DMS114 treated with DMSO at 0.1 percent for 48 hours (cell line): ENCODE results near the gene HERC2.
"Not testable (repeated sequence)": the region's sequence is repeated elsewhere in the genome, so short reads cannot be mapped to it uniquely, and the experiment has no call there.

Source experiments
- DNase-seq: peaks from one replicate; lab custom pipeline; 2025; ENCODE audit not compliant: unreplicated experiment; lab: John Stamatoyannopoulos, UW

Gene HERC2

GRCh38 chr15:28132524-28133275 is 189.3 kb downstream of the HERC2 start:
- DNase-seq = no peak

DNA sequence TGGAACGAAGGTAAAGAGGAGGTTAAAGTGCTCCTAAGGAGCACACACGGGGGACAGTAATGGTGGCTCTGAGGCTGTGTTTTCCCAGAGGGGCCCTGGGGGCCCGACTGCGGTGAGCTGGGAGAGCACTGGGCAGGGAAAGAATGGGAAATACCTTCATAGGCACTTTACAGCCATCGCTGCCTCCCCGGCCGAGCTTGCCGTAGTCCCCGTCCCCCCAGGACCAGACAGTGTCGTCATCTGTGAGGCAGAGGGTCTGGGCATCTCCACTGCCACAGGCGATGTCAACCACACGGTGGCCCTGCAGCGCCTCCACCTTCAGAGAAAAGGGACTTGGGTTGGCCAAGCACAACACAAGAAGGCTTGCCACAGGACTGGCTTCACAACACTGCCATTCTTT is 190.0 kb downstream of the HERC2 start:
- no peak for DNase-seq

DNA sequence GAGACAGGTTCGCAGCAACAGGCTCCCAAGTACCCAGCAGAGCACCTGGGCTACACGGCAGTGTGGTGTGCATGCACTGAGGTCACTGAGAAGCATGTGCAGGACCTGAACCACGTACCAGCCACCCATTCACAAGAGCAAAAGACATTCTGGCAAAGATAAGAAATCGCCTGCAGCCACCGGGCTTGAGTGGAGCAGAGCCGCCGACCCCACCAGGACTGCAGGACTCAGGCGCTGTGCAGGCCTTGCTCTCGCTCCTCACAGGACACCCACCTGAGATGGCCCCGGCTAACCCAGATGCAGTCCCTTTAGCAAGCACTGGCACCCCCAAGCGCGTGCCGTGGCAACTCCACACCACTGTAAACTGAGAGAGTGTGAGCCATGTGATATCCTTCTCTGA is 190.6 kb downstream of the HERC2 start:
- no peak for DNase-seq

GRCh38 chr15:28130651-28131050 is 191.3 kb downstream of the HERC2 start:
- no peak for DNase-seq

- no peak for DNase-seq
Measured at GRCh38 chr15:28129231-28129848, 192.6 kb downstream of the HERC2 start.

- DNase-seq = no peak
Measured at GRCh38 chr15:28128031-28128430, 193.9 kb downstream of the HERC2 start.

DNA sequence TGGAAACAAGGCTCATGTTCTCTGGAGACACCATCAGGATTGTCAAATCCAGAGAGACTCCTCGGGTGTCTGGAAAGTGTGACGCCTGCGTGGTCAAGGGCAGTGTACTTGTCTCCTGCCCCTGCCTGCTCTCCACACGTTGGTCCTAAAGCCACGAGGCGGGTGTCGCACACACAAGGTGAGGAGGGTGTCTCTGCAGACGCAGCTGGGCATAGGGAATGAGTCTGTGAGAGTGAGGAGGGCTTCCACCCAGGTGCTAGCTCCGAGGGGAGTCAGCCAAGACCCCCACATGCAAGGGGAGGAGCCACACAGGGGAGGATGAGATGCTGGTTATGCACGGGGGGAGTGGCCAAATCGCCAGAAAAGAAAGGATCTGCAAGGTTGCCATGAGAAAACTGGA is 194.9 kb downstream of the HERC2 start:
- no peak for DNase-seq

DNA sequence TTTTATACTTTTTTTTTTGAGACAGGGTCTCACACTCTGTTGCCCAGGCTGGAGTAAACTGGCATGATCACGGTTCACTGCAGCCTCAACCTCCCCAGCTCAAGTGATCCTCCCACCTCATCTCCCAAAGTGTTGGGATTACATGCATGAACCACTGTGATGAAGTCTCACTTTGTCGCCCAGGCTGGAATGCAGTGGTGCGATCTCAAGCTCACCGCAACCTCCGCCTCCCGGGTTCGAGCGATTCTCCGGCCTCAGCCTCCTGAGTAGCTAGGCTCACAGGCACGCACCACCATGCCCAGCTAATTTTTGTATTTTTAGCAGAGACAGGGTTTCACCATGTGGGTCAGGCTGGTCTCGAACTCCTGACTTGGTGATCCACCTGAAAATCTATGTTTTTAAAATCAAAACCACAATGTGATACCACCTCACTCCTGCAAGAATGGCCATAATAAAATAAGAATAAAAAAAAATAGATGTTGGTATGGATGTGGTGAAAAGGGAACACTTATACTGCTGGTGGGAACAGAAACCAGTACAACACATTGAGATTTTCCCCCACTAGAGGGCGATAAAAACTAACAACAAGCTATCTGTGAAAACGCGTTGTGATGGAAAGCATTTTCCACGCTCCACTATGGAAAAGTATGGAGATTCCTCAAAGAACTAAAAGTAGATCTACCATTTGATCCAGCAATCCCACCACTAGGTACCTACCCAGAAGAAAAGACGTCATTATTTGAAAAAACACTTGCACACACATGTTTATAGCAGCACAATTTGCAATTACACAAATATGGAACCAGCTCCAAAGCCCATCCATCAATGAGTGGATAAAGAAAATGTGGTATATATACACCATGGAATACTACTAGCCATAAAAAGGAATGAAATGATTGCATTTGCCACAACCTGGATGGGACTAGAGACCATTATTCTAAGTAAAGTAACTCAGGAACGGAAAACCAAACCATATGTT is 196.0 kb downstream of the HERC2 start:
- DNase-seq = peak; percentile 44

DNA sequence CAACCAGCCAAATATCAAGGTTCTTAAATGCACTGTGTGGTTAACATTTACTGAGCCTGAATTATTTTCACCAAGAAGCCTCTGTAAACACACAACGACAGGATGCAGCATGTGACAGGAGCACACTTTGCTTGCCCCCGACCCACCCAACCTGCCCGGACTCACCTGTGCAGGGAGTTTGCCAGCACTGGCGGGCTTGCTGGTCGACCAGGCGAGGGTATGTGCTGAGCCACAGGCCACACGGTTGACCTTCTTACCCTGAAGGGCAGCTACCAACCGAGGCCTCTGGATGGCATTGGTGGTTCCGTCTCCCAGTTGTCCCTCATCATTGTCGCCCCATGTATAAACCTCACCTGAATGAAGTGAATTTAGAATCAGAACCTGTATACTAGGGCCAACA is 197.1 kb downstream of the HERC2 start:
- no peak for DNase-seq

DNA sequence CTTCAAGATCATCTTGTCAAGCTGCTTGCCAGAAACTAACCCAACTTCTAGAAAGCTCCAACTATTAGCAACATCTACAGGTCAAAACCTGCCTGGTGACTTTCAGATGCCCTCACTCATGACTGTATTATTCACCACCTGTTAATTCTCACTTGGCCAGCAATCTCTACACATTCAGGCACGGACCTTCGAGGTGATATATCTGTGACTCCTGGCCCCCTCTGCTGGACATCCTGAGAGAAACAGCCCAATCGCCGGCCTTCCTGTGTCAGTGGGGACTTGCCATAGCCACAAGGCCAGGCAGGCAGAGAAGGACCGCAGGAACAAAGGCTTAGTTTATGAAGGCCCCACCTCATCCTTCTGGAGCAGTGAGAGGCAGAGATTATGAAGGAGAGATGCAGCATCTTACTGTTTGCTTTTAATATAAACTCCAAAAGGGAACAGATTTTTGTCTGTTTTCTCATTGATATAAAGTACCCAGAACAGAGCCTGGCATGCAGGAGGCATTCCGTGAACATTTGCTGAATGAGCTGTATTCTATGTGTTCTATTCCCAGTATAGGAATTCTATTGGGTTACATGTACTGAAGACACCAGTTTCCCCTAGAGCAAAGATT is 198.5 kb downstream of the HERC2 start:
- DNase-seq = peak; percentile 47

GRCh38 chr15:28122038-28122949 is 199.7 kb downstream of the HERC2 start:
- no peak for DNase-seq

GRCh38 chr15:28121577-28121976 is 200.4 kb downstream of the HERC2 start:
- DNase-seq = not testable (repeated sequence)

- no peak for DNase-seq
Measured at GRCh38 chr15:28120359-28120640, 201.7 kb downstream of the HERC2 start.

- no peak for DNase-seq
Measured at GRCh38 chr15:28118531-28118930, 203.4 kb downstream of the HERC2 start.

GRCh38 chr15:28118083-28118482 is 203.9 kb downstream of the HERC2 start:
- no peak for DNase-seq

DNA sequence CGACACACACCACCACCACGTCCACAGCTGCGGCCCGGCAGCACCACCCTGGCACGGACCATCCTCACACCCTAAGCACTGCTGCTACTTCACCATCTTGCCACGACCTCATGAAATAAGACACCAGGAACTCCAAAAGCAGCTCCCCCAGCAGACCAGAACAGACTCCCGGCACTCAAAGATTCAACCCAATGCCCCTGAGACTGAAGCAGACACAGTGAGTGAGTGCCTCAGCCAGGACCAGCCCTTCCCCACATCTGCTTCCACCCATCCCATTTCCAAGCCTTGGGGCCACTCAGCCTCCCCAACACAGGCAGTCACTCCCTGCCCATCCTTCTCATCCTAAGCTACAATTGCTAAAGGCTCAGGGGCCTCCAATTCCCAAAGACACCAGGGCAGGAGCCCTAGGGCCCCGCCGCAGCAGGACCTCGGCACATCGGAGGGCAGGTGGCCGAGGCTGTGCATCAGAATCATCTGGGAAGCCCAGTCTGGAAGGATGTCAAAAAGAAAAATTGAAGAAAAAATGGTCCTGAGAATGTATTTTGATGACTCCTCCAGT is 204.5 kb downstream of the HERC2 start:
- DNase-seq = no peak

DNA sequence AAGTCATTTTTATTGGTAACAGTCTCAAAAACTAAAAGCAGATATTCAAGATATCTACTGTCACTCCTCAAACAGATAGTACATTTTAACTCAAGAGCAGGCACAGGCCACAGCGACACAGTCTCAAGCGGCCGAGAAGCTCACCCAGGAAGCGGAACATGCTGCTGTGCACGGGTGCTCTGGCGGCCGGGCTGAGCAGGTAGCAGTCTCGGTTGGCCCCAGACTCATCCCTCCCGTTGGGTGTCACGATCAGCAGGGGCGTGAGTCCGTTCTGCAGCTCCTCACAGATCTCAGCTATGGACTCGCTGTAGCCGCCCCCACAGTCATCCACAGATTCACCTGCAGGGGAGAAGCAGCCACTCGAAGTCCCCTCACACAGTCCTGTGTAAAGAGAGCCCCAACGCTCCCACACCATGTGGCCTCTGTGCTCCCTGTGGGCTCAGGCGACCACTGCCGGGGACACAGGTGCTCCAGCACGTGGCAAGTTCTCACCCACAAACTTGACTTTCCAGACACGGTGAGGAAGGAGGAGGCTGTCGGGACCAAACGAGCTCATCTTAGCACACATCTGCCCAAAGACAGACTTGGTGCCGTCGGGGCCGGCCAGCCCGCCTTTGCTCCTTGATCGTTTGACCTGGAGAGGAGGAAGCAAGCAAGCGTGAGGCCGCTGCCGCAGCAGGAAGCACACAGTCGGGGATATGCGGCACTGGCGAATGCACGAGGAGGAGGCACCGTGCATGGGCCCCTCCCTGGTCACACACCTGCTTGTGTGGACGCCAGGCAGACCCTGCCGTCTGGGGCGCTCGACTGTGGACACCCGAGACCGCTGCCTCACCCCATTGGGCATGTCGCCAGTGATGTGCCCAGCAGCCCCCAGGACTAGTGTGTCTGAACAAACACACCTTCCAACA is 205.2 kb downstream of the HERC2 start:
- DNase-seq = no peak

DNA sequence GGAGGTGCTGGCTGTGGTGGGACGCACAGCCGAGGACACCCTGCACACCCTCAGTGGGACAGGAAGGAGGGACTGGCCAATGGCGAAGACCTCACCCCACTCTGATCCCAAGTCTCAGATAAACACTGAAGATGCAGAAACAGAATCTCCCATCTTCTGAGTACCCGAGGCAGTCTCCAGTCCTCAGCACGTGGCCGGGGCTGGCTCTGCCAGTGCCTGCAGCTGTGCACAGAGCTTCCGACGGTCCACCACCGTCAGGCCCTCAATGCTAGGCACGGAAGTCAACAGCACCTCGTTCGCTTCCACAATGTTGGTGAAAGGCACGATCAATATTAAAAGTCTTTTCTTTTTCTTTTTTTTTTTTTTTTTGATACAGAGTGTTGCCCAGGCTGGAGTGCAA is 206.1 kb downstream of the HERC2 start:
- no peak for DNase-seq
